SK-N-SH (cell line): ENCODE results near the gene ADD3. TPM values are rescaled to one million over a fixed set of nuclear protein-coding genes. Genes with fewer than 3 reads are reported as not detected.

Experiments
- CTCF ChIA-PET: fragments of 300-600, 350-600 bp; formaldehyde crosslinking; extraction: SDS; loops from one replicate; lab custom pipeline; 2021; lab: Yijun Ruan, JAX
- POLR2A ChIA-PET: fragments of 350-600 bp; sonication (Branson Sonifier 250); formaldehyde crosslinking; extraction: SDS; loops from one replicate; lab custom pipeline; 2020; ENCODE audit warnings: antibody characterized with exemption, inconsistent platforms; lab: Yijun Ruan, JAX
- DNase-seq: peaks from one replicate; pipeline ENCODE4 v3.0.0; 2012
- H2AFZ ChIP-seq: fragments of 200-600 bp; sonication (generic); 2 replicates; pipeline ENCODE4 v1.8.1; 2016; ENCODE audit warnings: antibody characterized with exemption, mild to moderate bottlenecking, low read depth
- H3F3A ChIP-seq: fragments of 200-600 bp; sonication (generic); replicated peaks from 2 replicates; pipeline ENCODE3; 2016; ENCODE audit warnings: antibody characterized with exemption, mild to moderate bottlenecking; ENCODE audit not compliant: insufficient read depth
- H3K27ac ChIP-seq, 2 experiments: fragments of 200-500 bp in 1 of 2; fragments of 200-600 bp in 1 of 2; sonication (Bioruptor generic) in 1 of 2; sonication (generic), shearing (Covaris generic) in 1 of 2; 2 replicates each; pipeline versions ENCODE4 v1.5.1 to v1.6.1; 2014 to 2016; ENCODE audit warnings: low read depth in 2 of 2, inconsistent platforms in 1 of 2, low read length in 1 of 2, mild to moderate bottlenecking in 1 of 2, mixed read lengths in 1 of 2
- H3K27me3 ChIP-seq: fragments of 200-600 bp; sonication (generic), shearing (Covaris generic); 2 replicates; pipeline ENCODE4 v1.6.1; 2016; ENCODE audit warnings: mixed run types; ENCODE audit not compliant: insufficient read depth
- H3K36me3 ChIP-seq, 2 experiments: fragments of 200-500 bp in 1 of 2; fragments of 200-600 bp in 1 of 2; sonication (Bioruptor generic) in 1 of 2; sonication (generic) in 1 of 2; replicated peaks in 1 of 2; 2 replicates each; pipeline versions ENCODE3 to v1.5.1; 2014 to 2016; ENCODE audit warnings: low read length in 1 of 2, mild to moderate bottlenecking in 1 of 2; ENCODE audit not compliant: insufficient read depth in 2 of 2, control insufficient read depth in 1 of 2
- H3K4me1 ChIP-seq, 2 experiments: fragments of 200-500 bp in 1 of 2; fragments of 200-600 bp in 1 of 2; sonication (Bioruptor generic) in 1 of 2; sonication (generic), shearing (Covaris generic) in 1 of 2; 2 replicates each; pipeline versions ENCODE4 v1.5.1 to v1.6.1; 2014 to 2016; ENCODE audit warnings: low read depth in 1 of 2, low read length in 1 of 2, mixed run types in 1 of 2; ENCODE audit not compliant: insufficient read depth in 2 of 2, control insufficient read depth in 1 of 2
- H3K4me2 ChIP-seq: fragments of 200-600 bp; sonication (generic), shearing (Covaris generic); 2 replicates; pipeline ENCODE4 v1.6.1; 2017; ENCODE audit warnings: mixed run types
- H3K4me3 ChIP-seq, 2 experiments: fragments of 200-500 bp in 1 of 2; fragments of 200-600 bp in 1 of 2; sonication (Bioruptor generic) in 1 of 2; sonication (generic), shearing (Covaris generic) in 1 of 2; 2 replicates each; pipeline versions ENCODE4 v1.5.1 to v1.8.1; 2014 to 2016; ENCODE audit warnings: low read depth in 2 of 2, inconsistent platforms in 1 of 2, low read length in 1 of 2, mild to moderate bottlenecking in 1 of 2, mixed read lengths in 1 of 2, moderate library complexity in 1 of 2
- H3K79me2 ChIP-seq: fragments of 200-600 bp; sonication (generic); 2 replicates; pipeline ENCODE4 v1.8.1; 2017; ENCODE audit warnings: mild to moderate bottlenecking; ENCODE audit not compliant: insufficient read depth
- H3K9ac ChIP-seq: fragments of 200-600 bp; sonication (generic); 2 replicates; pipeline ENCODE4 v1.6.1; 2017; ENCODE audit warnings: mixed run types
- H3K9me2 ChIP-seq: fragments of 200-600 bp; sonication (generic); 2 replicates; pipeline ENCODE4 v1.6.1; 2017; ENCODE audit warnings: mixed run types
- H3K9me3 ChIP-seq: fragments of 200-600 bp; sonication (generic); 2 replicates; pipeline ENCODE4 v1.6.1; 2017; ENCODE audit warnings: mixed run types, mild to moderate bottlenecking, moderate library complexity
- H4K20me1 ChIP-seq: fragments of 200-600 bp; sonication (generic); 2 replicates; pipeline ENCODE4 v1.6.1; 2017; ENCODE audit warnings: mild to moderate bottlenecking, mixed run types; ENCODE audit not compliant: insufficient read depth
- CHD2 ChIP-seq: fragments of 150-350 bp; IDR thresholded peaks from 2 replicates; pipeline ENCODE4 v1.6.1; 2018; ENCODE audit warnings: low read length; ENCODE audit not compliant: partially characterized antibody
- CTCF ChIP-seq: fragments of 200-600 bp; sonication (generic); IDR thresholded peaks from 2 replicates; pipeline ENCODE4 v1.6.1; 2017; ENCODE audit warnings: antibody characterized with exemption, mild to moderate bottlenecking, moderate library complexity
- EP300 ChIP-seq, 2 experiments: IDR thresholded peaks; 2 replicates each; pipeline versions ENCODE4 v1.4.0 to v1.6.1; 2012; ENCODE audit warnings: borderline replicate concordance in 1 of 2, low read depth in 1 of 2, low read length in 1 of 2
- FOXM1 ChIP-seq: IDR thresholded peaks from 2 replicates; pipeline ENCODE4 v1.4.0; 2012; ENCODE audit warnings: low read depth, mild to moderate bottlenecking
- GABPA ChIP-seq: IDR thresholded peaks from 2 replicates; pipeline ENCODE4 v1.4.0; 2012; ENCODE audit warnings: low read depth, mild to moderate bottlenecking
- MEF2A ChIP-seq: IDR thresholded peaks from 2 replicates; pipeline ENCODE4 v1.4.0; 2012; ENCODE audit warnings: low read depth, borderline replicate concordance
- POLR2AphosphoS5 ChIP-seq: IDR thresholded peaks from 2 replicates; pipeline ENCODE4 v1.6.1; 2012; ENCODE audit warnings: low read depth, low read length
- RAD21 ChIP-seq: IDR thresholded peaks from 2 replicates; pipeline ENCODE4 v1.6.1; 2012; ENCODE audit warnings: mild to moderate bottlenecking, low read length
- RCOR1 ChIP-seq: fragments of 150-350 bp; IDR thresholded peaks from 2 replicates; pipeline ENCODE4 v1.6.1; 2017; ENCODE audit warnings: antibody characterized with exemption, low read length
- RFX5 ChIP-seq: IDR thresholded peaks from 2 replicates; pipeline ENCODE4 v1.6.1; 2012; ENCODE audit warnings: mild to moderate bottlenecking, improper control_type of control experiment, low read length
- RXRA ChIP-seq: IDR thresholded peaks from 2 replicates; pipeline ENCODE4 v1.4.0; 2012; ENCODE audit warnings: low read depth, mild to moderate bottlenecking, borderline replicate concordance
- SIN3A ChIP-seq: IDR thresholded peaks from 2 replicates; pipeline ENCODE4 v1.6.1; 2012; ENCODE audit warnings: low read depth, mild to moderate bottlenecking, low read length, moderate library complexity, borderline replicate concordance
- TAF1 ChIP-seq: IDR thresholded peaks from 2 replicates; pipeline ENCODE4 v1.6.1; 2012; ENCODE audit warnings: low read depth, mild to moderate bottlenecking, low read length, moderate library complexity, borderline replicate concordance
- TCF12 ChIP-seq: IDR thresholded peaks from 2 replicates; pipeline ENCODE4 v1.4.0; 2012
- TEAD4 ChIP-seq: IDR thresholded peaks from 2 replicates; pipeline ENCODE4 v1.4.0; 2012; ENCODE audit warnings: mild to moderate bottlenecking, borderline replicate concordance; ENCODE audit not compliant: insufficient read depth
- YY1 ChIP-seq: IDR thresholded peaks from 2 replicates; pipeline ENCODE4 v1.4.0; 2012; ENCODE audit warnings: low read depth, mild to moderate bottlenecking
- WGBS: methylation state at CpG from one replicate; pipeline ENCODE4 v1.1.6; 2017; ENCODE audit warnings: low lambda C conversion rate; 5-methylcytosine and 5-hydroxymethylcytosine counted together
- polyA plus RNA-seq, 3 experiments: library from polyadenylated mRNA; depleted of rRNA; stranded (reverse); fragments of >200 nt; gene quantifications; 2 replicates each; pipeline ENCODE4 v1.2.3, GENCODE V29; 2012
- TF ChIP-seq, protein P1 (sequence below): IDR thresholded peaks from 2 replicates; pipeline ENCODE4 v1.6.1; 2012; ENCODE audit warnings: mild to moderate bottlenecking, low read depth, low read length, moderate library complexity
- TF ChIP-seq, protein P2 (sequence below): IDR thresholded peaks from 2 replicates; pipeline ENCODE4; 2012

ADD3 gene
- polyA plus RNA-seq, 1 of the 3 experiments (the other 2 are of a cell fraction), result 27.6 TPM

GRCh38 chr10:110042891-110043290 lies 35.1 kb downstream of the ADD3 start:
- peaks cover 50% of the 10 kb centered on the region for H3K79me2 ChIP-seq
- H3K4me2 ChIP-seq, result no peak overlapping the region
- no peaks in the 10 kb centered on the region for H4K20me1 ChIP-seq
- 77% methylated on average over 4 of the region's 4 CpGs for whole genome bisulfite sequencing
- peaks cover 0 to 8% of the 10 kb centered on the region in 2 experiments for H3K36me3 ChIP-seq
- ChIA-PET CTCF (interaction anchor here (3.1 kb wide), 1 partner anchor 159 kb away, joined by 11 read pairs; no protein-coding TSS in a partner anchor), POLR2A (no interaction called here)
- peaks cover 3 to 9% of the 10 kb centered on the region in 2 experiments; a peak in 2 of 4 replicates for H3K4me1 ChIP-seq
- H3K4me3 ChIP-seq, result no peak overlapping the region
- H3K27ac ChIP-seq, result no peak overlapping the region
- no peaks in the 10 kb centered on the region for H3K27me3 ChIP-seq
- H3K9ac ChIP-seq, result no peak overlapping the region
- H3F3A ChIP-seq, result peaks cover 7% of the 10 kb centered on the region
- H2AFZ ChIP-seq, result no peak overlapping the region
- TF ChIP-seq GABPA (no peak), POLR2AphosphoS5 (no peak), TAF1 (no peak), RAD21 (no peak), CTCF (no peak), RFX5 (no peak), FOXM1 (no peak), RXRA (no peak), SIN3A (no peak), EP300 (IDR thresholded peaks at IDR 0.05; ENCODE audit: borderline replicate concordance in 1 of 2, low read depth in 1 of 2, low read length in 1 of 2) (no peak), RCOR1 (no peak), MEF2A (no peak), TEAD4 (no peak), YY1 (no peak), CHD2 (no peak), TCF12 (no peak)
- TF ChIP-seq, protein P1, sequence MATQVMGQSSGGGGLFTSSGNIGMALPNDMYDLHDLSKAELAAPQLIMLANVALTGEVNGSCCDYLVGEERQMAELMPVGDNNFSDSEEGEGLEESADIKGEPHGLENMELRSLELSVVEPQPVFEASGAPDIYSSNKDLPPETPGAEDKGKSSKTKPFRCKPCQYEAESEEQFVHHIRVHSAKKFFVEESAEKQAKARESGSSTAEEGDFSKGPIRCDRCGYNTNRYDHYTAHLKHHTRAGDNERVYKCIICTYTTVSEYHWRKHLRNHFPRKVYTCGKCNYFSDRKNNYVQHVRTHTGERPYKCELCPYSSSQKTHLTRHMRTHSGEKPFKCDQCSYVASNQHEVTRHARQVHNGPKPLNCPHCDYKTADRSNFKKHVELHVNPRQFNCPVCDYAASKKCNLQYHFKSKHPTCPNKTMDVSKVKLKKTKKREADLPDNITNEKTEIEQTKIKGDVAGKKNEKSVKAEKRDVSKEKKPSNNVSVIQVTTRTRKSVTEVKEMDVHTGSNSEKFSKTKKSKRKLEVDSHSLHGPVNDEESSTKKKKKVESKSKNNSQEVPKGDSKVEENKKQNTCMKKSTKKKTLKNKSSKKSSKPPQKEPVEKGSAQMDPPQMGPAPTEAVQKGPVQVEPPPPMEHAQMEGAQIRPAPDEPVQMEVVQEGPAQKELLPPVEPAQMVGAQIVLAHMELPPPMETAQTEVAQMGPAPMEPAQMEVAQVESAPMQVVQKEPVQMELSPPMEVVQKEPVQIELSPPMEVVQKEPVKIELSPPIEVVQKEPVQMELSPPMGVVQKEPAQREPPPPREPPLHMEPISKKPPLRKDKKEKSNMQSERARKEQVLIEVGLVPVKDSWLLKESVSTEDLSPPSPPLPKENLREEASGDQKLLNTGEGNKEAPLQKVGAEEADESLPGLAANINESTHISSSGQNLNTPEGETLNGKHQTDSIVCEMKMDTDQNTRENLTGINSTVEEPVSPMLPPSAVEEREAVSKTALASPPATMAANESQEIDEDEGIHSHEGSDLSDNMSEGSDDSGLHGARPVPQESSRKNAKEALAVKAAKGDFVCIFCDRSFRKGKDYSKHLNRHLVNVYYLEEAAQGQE, result no peak
- TF ChIP-seq, protein P2, sequence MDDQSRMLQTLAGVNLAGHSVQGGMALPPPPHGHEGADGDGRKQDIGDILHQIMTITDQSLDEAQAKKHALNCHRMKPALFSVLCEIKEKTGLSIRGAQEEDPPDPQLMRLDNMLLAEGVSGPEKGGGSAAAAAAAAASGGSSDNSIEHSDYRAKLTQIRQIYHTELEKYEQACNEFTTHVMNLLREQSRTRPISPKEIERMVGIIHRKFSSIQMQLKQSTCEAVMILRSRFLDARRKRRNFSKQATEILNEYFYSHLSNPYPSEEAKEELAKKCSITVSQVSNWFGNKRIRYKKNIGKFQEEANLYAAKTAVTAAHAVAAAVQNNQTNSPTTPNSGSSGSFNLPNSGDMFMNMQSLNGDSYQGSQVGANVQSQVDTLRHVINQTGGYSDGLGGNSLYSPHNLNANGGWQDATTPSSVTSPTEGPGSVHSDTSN, result no peak
- no peaks in the 10 kb centered on the region for H3K9me3 ChIP-seq
- no peaks in the 10 kb centered on the region for H3K9me2 ChIP-seq
- no peak for DNase-seq
